ENCODE data around the gene CAMK1D. TPM values are rescaled to one million over a fixed set of nuclear protein-coding genes. Genes with fewer than 3 reads are reported as not detected.

CAMK1D gene
- total RNA-seq, 1 experiment from 2014 or later = 6.3 TPM

- no peak overlapping the region for H2BK5ac ChIP-seq (ENCODE audit: insufficient read length, low read length)
- H4K20me1 ChIP-seq (ENCODE audit: control insufficient read depth, insufficient read depth, insufficient read length) = peaks cover 4% of the 10 kb centered on the region
- H4K8ac ChIP-seq (replicated peaks; ENCODE audit: insufficient read length, low read depth, low read length) = no peak overlapping the region
- no peak overlapping the region for H4K5ac ChIP-seq (ENCODE audit: insufficient read length, low read depth, low read length)
- H3K9me3 ChIP-seq (ENCODE audit: control insufficient read depth, low read depth, low read length) = no peaks in the 10 kb centered on the region
- no peak overlapping the region for H2BK20ac ChIP-seq (ENCODE audit: low read depth, low read length, poor library complexity, severe bottlenecking)
- Mint-ChIP-seq H3K9me3 (peaks cover 0 to 2% of the 10 kb centered on the region in 2 experiments; a peak in 2 of 5 replicates), H3K36me3 (ENCODE audit: insufficient read depth in 1 of 3, low read depth in 3 of 3) (no peaks in the 10 kb centered on the region), H3K27me3 (ENCODE audit: low read depth) (no peaks in the 10 kb centered on the region; the same call in 1 of the 2 replicates), H3K4me3 (no peak overlapping the region), H3K4me1 (peaks cover 3 to 6% of the 10 kb centered on the region in 2 experiments; a peak in 2 of 4 replicates), H3K27ac (peak overlapping the region; percentile 36 to 72 (median 43); a peak in 2 of 7 replicates)
- no peak overlapping the region for H2BK15ac ChIP-seq (ENCODE audit: low read depth, low read length)
- no peak overlapping the region for H2AK5ac ChIP-seq (ENCODE audit: insufficient read length, low read length)
- no peak overlapping the region for H3K4ac ChIP-seq (ENCODE audit: low read depth, low read length)
- no peak overlapping the region for H3T11ph ChIP-seq (ENCODE audit: low read length)
- H2BK120ac ChIP-seq (ENCODE audit: low read depth, low read length, poor library complexity, severe bottlenecking) = no peak overlapping the region
- no peak overlapping the region for H4K91ac ChIP-seq (ENCODE audit: insufficient read length, low read depth, low read length)
- no peak overlapping the region for H3K4me2 ChIP-seq (ENCODE audit: insufficient read depth, insufficient read length, low read length)
- no peaks in the 10 kb centered on the region for H3K27me3 ChIP-seq (ENCODE audit: insufficient read depth, low read length)
- H3K14ac ChIP-seq (ENCODE audit: insufficient read depth, low read length) = no peak overlapping the region
- H3K56ac ChIP-seq (ENCODE audit: insufficient read length, low read depth, low read length) = no peak overlapping the region
- H3K27ac ChIP-seq (ENCODE audit: insufficient read length, low read depth, low read length) = no peak overlapping the region
- H3K79me2 ChIP-seq (ENCODE audit: insufficient read depth, low read length) = no peaks in the 10 kb centered on the region
- no peaks in the 10 kb centered on the region for H3K79me1 ChIP-seq (ENCODE audit: insufficient read depth, low read depth, low read length, poor library complexity, severe bottlenecking)
- no CpG with 5 or more reads among the region's 15 CpGs for WGBS (ENCODE audit: extremely low coverage, insufficient read length, low lambda C conversion rate)
- 0 out of 2 replicates have a peak, but pooled peaks cover 2% of the 10 kb centered on the region for H3K4me1 ChIP-seq (ENCODE audit: insufficient read depth, low read length)
- H3K23me2 ChIP-seq (ENCODE audit: insufficient read length, low read depth, low read length, poor library complexity, severe bottlenecking) = no peaks in the 10 kb centered on the region
- no peak overlapping the region for H2BK12ac ChIP-seq (ENCODE audit: insufficient read length, low read depth, low read length)
- no peak overlapping the region for H3K18ac ChIP-seq (ENCODE audit: insufficient read length, low read depth, low read length)
- DNase-seq = no peak
- no peak for TF ChIP-seq CTCF (conservative IDR thresholded peaks at IDR 0.05)
- no peak overlapping the region for H3K23ac ChIP-seq (ENCODE audit: insufficient read length, low read depth, low read length)
- H2AFZ ChIP-seq (ENCODE audit: low read length) = no peak overlapping the region
- H3K9ac ChIP-seq (ENCODE audit: extremely low read depth, insufficient read length, low read length) = no peak overlapping the region
Measured at GRCh38 chr10:12387561-12388210, 38.3 kb downstream of the CAMK1D start.

Measured in H9 (cell line).